Vagina (tissue), 2 donors: ENCODE results near the gene CDH4. TPM values are rescaled to one million over a fixed set of nuclear protein-coding genes. Genes with fewer than 3 reads are reported as not detected.

Experiments used
- DNase-seq, 2 donors: peaks; one replicate each; pipeline ENCODE4 v3.0.0-alpha.2; 2017; ENCODE audit errors: extremely low spot score in 2 of 2
- H3K27ac ChIP-seq: fragments of 200-600 bp; sonication (generic); one replicate; pipeline ENCODE4 v1.5.1; 2019
- H3K27me3 ChIP-seq: fragments of 200-600 bp; sonication (generic); one replicate; pipeline ENCODE4 v1.5.1; 2019
- H3K36me3 ChIP-seq, 2 donors: fragments of 200-600 bp; sonication (generic); one replicate each; pipeline ENCODE4 v1.5.1; 2017 to 2019
- H3K4me1 ChIP-seq: fragments of 200-600 bp; sonication (generic); one replicate; pipeline ENCODE4 v1.5.1; 2019
- H3K4me3 ChIP-seq, 2 donors: fragments of 200-600 bp; sonication (generic); 1 replicate in 1 of 2; 2 replicates in 1 of 2; pipeline ENCODE4 v1.5.1; 2016 to 2019
- H3K9me3 ChIP-seq: fragments of 200-600 bp; sonication (generic); one replicate; pipeline ENCODE4 v1.5.1; 2019
- POLR2A ChIP-seq, 2 donors: fragments of 450-650 bp; IDR thresholded peaks; one replicate each; pipeline ENCODE4 v1.6.1; 2017; ENCODE audit warnings: antibody characterized with exemption in 2 of 2, mild to moderate bottlenecking in 2 of 2, moderate library complexity in 2 of 2
- POLR2AphosphoS5 ChIP-seq, 2 donors: sonication (generic); formaldehyde crosslinking; IDR thresholded peaks; one replicate each; pipeline ENCODE4 v1.9.0; 2017; ENCODE audit warnings: antibody characterized with exemption in 2 of 2, mild to moderate bottlenecking in 2 of 2, low read depth in 1 of 2; ENCODE audit not compliant: insufficient read depth in 1 of 2
- intact Hi-C: fragments of 100-400 bp; cut with DNase I; formaldehyde crosslinking; loops from one replicate; pipeline ENCODE4 v1.15.1; 2023
- total RNA-seq: library from RNA; depleted of rRNA; stranded (reverse); fragments of >200 nt; gene quantifications from one replicate; pipeline ENCODE4 v1.2.3, GENCODE V29; 2016
- TF ChIP-seq, protein P1 (sequence below), 3 experiments: fragments of 450-650 bp in 2 of 3; fragments of 200-600 bp in 1 of 3; sonication (generic) in 1 of 3; IDR thresholded peaks; one replicate each; pipeline ENCODE4 v1.5.1; 2017 to 2019; ENCODE audit warnings: antibody characterized with exemption in 3 of 3, mild to moderate bottlenecking in 2 of 3, moderate library complexity in 2 of 3

The CDH4 gene
- total RNA-seq, 1 donor from 2014 or later = 0.25 TPM

DNA sequence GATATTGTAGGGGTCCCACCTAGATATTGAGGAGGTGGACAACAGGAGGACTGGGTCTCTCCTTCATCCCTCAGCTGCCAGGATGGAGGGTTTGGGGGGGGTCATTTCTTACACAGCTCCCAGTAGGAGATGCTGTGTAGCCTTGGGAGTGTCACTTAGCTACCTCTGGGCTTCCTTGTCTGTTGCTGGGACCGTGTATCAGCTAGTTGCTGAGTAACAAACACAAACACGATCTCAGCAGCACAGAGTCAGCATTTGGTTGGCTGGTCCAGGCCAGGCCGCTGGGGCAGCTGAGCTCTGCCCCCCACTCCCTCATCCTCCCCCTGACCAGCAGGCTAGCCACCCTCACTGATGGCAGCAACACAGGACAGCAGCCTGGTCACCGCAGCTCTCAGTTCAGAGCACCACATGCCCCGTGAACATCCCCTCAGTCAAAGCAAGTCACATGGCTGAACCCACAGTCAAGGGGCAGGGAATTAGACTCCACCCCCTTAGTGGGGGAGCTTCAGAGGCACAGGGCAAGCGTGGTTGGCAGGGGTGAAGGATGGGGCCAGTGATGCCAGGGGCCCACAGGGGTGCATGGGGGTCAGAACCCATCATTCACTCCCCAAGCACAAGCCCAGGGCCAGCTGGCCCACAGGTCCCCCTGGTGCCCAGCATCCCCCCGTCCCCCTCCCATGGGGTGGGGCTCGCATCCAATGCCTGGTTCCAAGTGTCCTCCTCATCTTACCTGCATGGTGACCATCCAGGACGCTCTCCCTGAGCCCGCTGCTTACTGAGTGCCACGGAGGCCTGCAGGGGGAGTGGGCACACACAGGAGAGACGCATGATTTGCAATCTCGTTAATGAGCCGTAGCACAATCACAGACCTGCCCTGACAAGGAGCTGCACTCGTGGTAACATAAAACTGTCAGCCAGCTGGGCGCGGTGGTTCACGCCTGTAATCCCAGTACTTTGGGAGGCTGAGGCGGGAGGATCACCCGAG lies 701.3 kb downstream of the CDH4 start:
- H3K36me3 ChIP-seq = no peaks in the 10 kb centered on the region
- H3K4me3 ChIP-seq = no peak overlapping the region
- H3K9me3 ChIP-seq = no peaks in the 10 kb centered on the region
- intact Hi-C loops = no loop called here
- TF ChIP-seq POLR2AphosphoS5 (IDR thresholded peaks at IDR 0.05; ENCODE audit: insufficient read depth in 1 of 2, low read depth in 1 of 2) (no peak), POLR2A (IDR thresholded peaks at IDR 0.05) (no peak)
- TF ChIP-seq, protein P1, sequence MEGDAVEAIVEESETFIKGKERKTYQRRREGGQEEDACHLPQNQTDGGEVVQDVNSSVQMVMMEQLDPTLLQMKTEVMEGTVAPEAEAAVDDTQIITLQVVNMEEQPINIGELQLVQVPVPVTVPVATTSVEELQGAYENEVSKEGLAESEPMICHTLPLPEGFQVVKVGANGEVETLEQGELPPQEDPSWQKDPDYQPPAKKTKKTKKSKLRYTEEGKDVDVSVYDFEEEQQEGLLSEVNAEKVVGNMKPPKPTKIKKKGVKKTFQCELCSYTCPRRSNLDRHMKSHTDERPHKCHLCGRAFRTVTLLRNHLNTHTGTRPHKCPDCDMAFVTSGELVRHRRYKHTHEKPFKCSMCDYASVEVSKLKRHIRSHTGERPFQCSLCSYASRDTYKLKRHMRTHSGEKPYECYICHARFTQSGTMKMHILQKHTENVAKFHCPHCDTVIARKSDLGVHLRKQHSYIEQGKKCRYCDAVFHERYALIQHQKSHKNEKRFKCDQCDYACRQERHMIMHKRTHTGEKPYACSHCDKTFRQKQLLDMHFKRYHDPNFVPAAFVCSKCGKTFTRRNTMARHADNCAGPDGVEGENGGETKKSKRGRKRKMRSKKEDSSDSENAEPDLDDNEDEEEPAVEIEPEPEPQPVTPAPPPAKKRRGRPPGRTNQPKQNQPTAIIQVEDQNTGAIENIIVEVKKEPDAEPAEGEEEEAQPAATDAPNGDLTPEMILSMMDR (IDR thresholded peaks at IDR 0.05) = no peak
- DNase-seq = no peak
- H3K4me1 ChIP-seq = no peaks in the 10 kb centered on the region
- no peaks in the 10 kb centered on the region for H3K27me3 ChIP-seq
- no peak overlapping the region for H3K27ac ChIP-seq

DNA sequence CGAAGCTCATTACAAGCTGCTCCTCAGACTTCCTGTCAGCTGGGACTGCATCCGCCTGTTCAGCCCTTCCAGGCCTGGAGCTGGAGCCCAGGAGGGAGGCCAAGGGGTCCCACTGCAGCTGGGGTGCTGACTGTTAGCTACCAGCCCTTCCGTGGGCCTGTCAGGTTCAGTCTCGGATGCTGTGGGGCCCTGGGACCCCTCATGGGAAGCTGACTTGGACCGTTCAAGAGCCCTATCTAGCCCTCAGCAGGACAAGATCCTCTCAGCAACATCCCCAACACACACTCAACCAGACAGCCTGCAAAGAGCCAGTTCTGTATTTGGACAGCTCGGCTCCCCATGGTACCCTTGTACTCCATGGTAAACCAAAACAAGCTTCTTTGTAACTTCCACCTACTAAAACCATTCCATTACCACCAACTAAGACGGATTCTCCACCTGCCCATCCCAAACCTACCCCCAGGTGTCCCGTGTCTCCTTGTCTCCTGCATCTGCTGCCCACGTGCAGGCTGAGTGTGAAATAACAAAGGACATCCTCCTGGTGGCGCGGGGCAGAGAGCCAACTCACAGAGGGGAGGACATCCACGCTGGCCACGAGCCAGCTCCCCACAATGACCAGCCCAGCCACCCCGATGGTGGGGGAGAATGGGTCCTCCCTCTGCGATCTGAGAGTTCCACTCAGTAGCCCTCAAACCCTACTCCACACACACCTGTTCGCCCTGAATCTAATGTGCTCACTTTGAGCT lies 702.4 kb downstream of the CDH4 start:
- Histone ChIP-seq H3K27me3 (no peaks in the 10 kb centered on the region), H3K27ac (no peak overlapping the region), H3K36me3 (no peaks in the 10 kb centered on the region), H3K4me3 (no peak overlapping the region), H3K4me1 (no peaks in the 10 kb centered on the region), H3K9me3 (no peaks in the 10 kb centered on the region)
- intact Hi-C loops = no loop called here
- TF ChIP-seq POLR2AphosphoS5 (IDR thresholded peaks at IDR 0.05; ENCODE audit: insufficient read depth in 1 of 2, low read depth in 1 of 2) (no peak), POLR2A (IDR thresholded peaks at IDR 0.05) (no peak)
- DNase-seq = no peak

DNA sequence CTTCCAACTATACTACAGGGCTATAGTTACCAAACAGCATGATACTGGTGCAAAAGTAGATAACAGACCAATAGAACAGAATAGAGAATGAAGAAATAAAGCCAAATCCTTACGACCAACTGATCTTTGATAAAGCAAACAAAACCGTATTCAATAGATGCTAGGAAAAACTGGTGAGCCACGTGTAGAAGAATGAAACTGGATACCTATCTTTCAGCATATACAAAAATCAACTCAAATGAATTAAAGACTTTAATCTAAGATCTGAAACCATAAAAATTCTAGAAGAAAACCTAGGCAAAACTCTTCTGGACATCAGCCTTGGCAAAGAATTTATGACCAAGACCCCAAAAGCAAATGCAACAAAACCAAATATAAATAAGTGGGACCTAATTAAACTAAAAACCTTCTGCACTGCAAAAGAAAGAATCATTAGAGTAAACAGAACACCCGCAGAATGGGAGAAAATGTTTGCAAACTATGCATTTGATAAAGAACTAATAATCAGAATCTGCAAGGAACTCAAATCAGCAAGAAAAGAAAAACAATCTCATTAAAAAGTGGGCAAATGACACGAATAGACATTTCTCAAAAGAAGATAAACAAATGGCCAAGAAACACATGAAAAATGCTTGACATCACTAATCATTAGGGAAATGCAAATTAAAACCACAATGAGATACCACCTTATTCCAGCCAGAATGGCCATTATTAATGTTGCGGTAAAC lies 703.8 kb downstream of the CDH4 start:
- TF ChIP-seq, protein P1 (IDR thresholded peaks at IDR 0.05) = no peak
- TF ChIP-seq POLR2AphosphoS5 (IDR thresholded peaks at IDR 0.05; ENCODE audit: insufficient read depth in 1 of 2, low read depth in 1 of 2) (no peak), POLR2A (IDR thresholded peaks at IDR 0.05) (no peak)
- Histone ChIP-seq H3K4me3 (no peak overlapping the region), H3K36me3 (no peaks in the 10 kb centered on the region), H3K27ac (no peak overlapping the region), H3K4me1 (no peaks in the 10 kb centered on the region), H3K9me3 (no peaks in the 10 kb centered on the region), H3K27me3 (no peaks in the 10 kb centered on the region)
- intact Hi-C loops = no loop called here
- no peak for DNase-seq

DNA sequence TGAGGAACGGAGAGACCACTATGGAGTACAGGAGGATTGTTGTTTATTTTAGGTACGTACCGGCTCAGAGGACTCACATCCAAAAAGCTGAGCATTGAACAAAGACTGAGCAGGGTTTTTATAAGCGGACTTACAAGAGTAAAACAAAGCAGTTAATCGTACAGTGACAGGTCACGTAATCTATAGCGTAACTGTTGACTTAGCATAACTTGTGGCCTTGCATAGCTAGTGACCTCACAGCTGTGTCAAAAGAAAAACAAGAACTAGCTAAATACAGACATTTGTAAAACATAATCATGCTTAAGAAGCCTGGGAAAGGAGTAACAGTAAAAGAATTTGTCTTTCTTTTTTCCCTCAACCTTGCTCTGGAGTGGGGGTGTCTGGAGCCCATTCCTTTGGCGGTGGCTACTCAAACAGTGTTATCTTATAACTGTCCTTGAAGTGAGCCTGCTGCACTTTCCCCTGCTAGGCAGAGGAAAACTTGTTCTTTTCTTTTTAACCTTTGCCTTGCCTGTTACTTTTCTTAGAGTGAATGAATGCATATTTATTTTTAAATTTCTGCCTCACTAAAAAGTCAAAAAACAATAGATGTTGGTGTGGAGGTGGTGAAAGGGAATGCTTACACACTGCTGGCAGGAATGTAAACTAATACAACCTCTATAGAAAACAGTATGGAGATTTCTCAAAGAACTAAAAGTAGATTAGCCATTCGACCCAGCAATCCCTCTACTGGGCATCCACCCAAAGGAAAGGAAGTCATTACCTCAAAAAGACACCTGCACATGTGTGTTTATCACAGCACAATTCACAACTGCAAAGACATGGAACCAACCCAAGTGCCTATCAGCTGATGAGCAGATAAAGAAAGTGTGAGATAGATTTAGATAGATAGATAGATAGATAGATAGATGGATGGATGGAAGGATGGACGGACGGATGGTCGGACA lies 704.6 kb downstream of the CDH4 start:
- intact Hi-C loops = no loop called here
- TF ChIP-seq, protein P1 (IDR thresholded peaks at IDR 0.05) = no peak
- TF ChIP-seq POLR2AphosphoS5 (IDR thresholded peaks at IDR 0.05; ENCODE audit: insufficient read depth in 1 of 2, low read depth in 1 of 2) = no peak
- no peaks in the 10 kb centered on the region for H3K4me1 ChIP-seq
- no peaks in the 10 kb centered on the region for H3K9me3 ChIP-seq
- no peaks in the 10 kb centered on the region for H3K27me3 ChIP-seq
- DNase-seq = no peak
- H3K36me3 ChIP-seq = no peaks in the 10 kb centered on the region
- no peak overlapping the region for H3K27ac ChIP-seq
- H3K4me3 ChIP-seq = no peak overlapping the region
